ENCODE measurements around the gene RAB25.

DNA sequence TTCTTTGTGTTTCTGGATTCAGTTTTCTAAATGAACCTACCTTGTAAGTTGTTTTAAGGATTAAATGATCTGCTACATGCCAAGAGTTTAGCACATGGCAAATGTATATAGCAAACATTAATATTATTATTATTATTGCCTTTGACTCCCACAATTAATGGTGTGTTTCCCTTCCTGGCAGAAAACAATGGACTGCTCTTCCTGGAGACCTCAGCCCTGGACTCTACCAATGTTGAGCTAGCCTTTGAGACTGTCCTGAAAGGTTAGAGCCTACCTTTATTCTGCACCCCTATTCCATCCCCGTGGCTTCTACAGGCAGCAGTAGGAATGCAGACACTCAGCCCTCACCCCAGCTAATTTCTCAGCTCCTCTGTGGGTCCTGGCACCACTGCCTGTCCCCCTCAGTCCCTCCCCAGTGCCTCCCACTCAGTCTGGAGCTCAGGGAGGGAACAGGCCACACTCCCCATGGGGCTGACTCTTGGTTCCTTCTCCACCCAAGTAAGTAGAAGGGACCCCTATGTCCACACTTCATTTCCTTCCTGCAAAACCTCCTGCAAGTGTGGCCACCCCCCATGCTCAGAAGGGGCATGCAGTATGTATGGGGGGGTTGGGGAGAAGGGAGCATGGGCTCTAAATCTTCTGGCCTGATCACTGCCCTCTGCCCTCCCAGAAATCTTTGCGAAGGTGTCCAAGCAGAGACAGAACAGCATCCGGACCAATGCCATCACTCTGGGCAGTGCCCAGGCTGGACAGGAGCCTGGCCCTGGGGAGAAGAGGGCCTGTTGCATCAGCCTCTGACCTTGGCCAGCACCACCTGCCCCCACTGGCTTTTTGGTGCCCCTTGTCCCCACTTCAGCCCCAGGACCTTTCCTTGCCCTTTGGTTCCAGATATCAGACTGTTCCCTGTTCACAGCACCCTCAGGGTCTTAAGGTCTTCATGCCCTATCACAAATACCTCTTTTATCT, 8.8 kb downstream of the RAB25 start:
- TF ChIP-seq, protein P1, sequence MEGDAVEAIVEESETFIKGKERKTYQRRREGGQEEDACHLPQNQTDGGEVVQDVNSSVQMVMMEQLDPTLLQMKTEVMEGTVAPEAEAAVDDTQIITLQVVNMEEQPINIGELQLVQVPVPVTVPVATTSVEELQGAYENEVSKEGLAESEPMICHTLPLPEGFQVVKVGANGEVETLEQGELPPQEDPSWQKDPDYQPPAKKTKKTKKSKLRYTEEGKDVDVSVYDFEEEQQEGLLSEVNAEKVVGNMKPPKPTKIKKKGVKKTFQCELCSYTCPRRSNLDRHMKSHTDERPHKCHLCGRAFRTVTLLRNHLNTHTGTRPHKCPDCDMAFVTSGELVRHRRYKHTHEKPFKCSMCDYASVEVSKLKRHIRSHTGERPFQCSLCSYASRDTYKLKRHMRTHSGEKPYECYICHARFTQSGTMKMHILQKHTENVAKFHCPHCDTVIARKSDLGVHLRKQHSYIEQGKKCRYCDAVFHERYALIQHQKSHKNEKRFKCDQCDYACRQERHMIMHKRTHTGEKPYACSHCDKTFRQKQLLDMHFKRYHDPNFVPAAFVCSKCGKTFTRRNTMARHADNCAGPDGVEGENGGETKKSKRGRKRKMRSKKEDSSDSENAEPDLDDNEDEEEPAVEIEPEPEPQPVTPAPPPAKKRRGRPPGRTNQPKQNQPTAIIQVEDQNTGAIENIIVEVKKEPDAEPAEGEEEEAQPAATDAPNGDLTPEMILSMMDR (IDR thresholded peaks at IDR 0.05) = no peak
- no peak for TF ChIP-seq POLR2A (IDR thresholded peaks at IDR 0.05)

Measured in heart left ventricle (tissue), 13 donors.